Pancreas (tissue), 10 donors: ENCODE data around the gene ST7. TPM values are rescaled to one million over a fixed set of nuclear protein-coding genes. Genes with fewer than 3 reads are reported as not detected.

ENCODE experiments used
- ATAC-seq, 4 donors: fragments of 200-7000 bp; cut with Tn5 transposase; one replicate each; pipeline versions ENCODE4 v1.8.0 to v1.9.1; 2020; ENCODE audit warnings: mild to moderate bottlenecking in 4 of 4, moderate library complexity in 4 of 4
- DNase-seq, 6 donors: peaks; one replicate each; pipeline ENCODE4 v3.0.0-alpha.2; 2020
- FAIRE-seq: peaks from 2 replicates; lab custom pipeline; 2012; peaks lifted over from hg19 to GRCh38; lab: Jason Lieb, UNC
- H3K27ac ChIP-seq, 4 donors: fragments of 200-600 bp; sonication (generic); 1 replicate in 3 of 4; 2 replicates in 1 of 4; pipeline versions ENCODE4 v1.5.0 to v1.8.0; 2020
- H3K27me3 ChIP-seq, 4 donors: fragments of 200-600 bp; one replicate each; pipeline ENCODE4 v1.8.0; 2021
- H3K36me3 ChIP-seq, 3 donors: fragments of 200-600 bp; sonication (generic) in 1 of 3; one replicate each; pipeline versions ENCODE4 v1.5.0 to v1.8.0; 2020 to 2021
- H3K4me1 ChIP-seq, 3 donors: fragments of 200-600 bp; one replicate each; pipeline ENCODE4 v1.8.0; 2021
- H3K4me3 ChIP-seq, 4 donors: fragments of 200-600 bp; sonication (generic) in 2 of 4; one replicate each; pipeline versions ENCODE4 v1.5.0 to v1.8.0; 2020 to 2021
- H3K9me3 ChIP-seq, 4 donors: fragments of 200-600 bp; one replicate each; pipeline ENCODE4 v1.8.0; 2021
- CTCF ChIP-seq, 4 donors: fragments of 200-600 bp; sonication (generic) in 3 of 4; IDR thresholded peaks; one replicate each; pipeline versions ENCODE4 v1.5.0 to v1.8.0; 2021; ENCODE audit warnings: antibody characterized with exemption in 4 of 4
- WGBS, 2 donors: extraction: QIAGEN DNeasy Blood & Tissue Kit; methylation state at CpG; one replicate each; pipeline ENCODE4 v1.1.7; 2013; 5-methylcytosine and 5-hydroxymethylcytosine counted together
- intact Hi-C, 3 donors: fragments of 100-400 bp; cut with DNase I; formaldehyde crosslinking; loops; one replicate each; pipeline versions ENCODE4 v1.11.1 to v1.14.2; 2022
- polyA plus RNA-seq, 2 donors: library from polyadenylated mRNA; stranded (reverse); fragments of 200-250 nt; gene quantifications; one replicate each; pipeline ENCODE4 v1.2.3, GENCODE V29; 2013
- total RNA-seq, 6 donors: library from RNA; stranded (reverse); fragmentation: NEBNext Ultra II Directional in 4 of 6; extraction: Animal tissue kit (Norgen Biotek cat#: 25700) in 4 of 6; gene quantifications; one replicate each; pipeline versions ENCODE4 v1.2.1 to v1.2.4, GENCODE V29; 2021 to 2023
- donor health status: healthy with polysubstance abuse.
- donor health status: DM: no; HTN: no; CAD: no; lungs with moderate emphysema.
- donor health status: DM: no; HTN: no; CAD: no.
- donor health status: control.
- donor health status: control.
- donor health status: Bipolar disorder and iron deficiency.
- donor health status: DM: yes; HTN: yes; CAD: no.
- donor health status: DM: no; HTN: no; CAD: no.
- donor health status: DM: no; HTN: no; CAD: no.
- donor health status: DM: yes; HTN: yes; CAD: no.

ST7 gene
- total and polyA plus RNA-seq, 8 donors: 8.2 to 20.2 (median 17.1) TPM

GRCh38 chr7:117101026-117101425 lies 147.7 kb downstream of the ST7 start:
- no peak overlapping the region for H3K27ac ChIP-seq
- H3K4me1 ChIP-seq: peaks cover 0 to 6% (median 0%) of the 10 kb centered on the region in 3 donors
- intact Hi-C loops: no loop called here
- TF ChIP-seq CTCF (IDR thresholded peaks at IDR 0.05): no peak
- H3K36me3 ChIP-seq: no peaks in the 10 kb centered on the region
- 84 to 94% methylated on average over 2 of the region's 2 CpGs for WGBS, 2 donors
- DNase-seq: no peak
- H3K4me3 ChIP-seq: no peak overlapping the region
- H3K27me3 ChIP-seq: no peaks in the 10 kb centered on the region
- FAIRE-seq: no peak
- no peaks in the 10 kb centered on the region for H3K9me3 ChIP-seq
- ATAC-seq: no peak

- ATAC-seq (peak in 3 of 4 donors; percentile 18 to 51 (median 49)), DNase-seq (no peak), FAIRE-seq (no peak)
- WGBS, 2 donors: 67 to 72% methylated on average over 5 of the region's 5 CpGs
- H3K36me3 ChIP-seq: no peaks in the 10 kb centered on the region
- no peak for TF ChIP-seq CTCF (IDR thresholded peaks at IDR 0.05)
- no peak overlapping the region for H3K4me3 ChIP-seq
- intact Hi-C loops: no loop called here
- H3K27ac ChIP-seq: no peak overlapping the region
- H3K27me3 ChIP-seq: no peaks in the 10 kb centered on the region
- H3K4me1 ChIP-seq: peaks cover 3 to 18% (median 7%) of the 10 kb centered on the region in 3 donors
- H3K9me3 ChIP-seq: no peaks in the 10 kb centered on the region
Measured at GRCh38 chr7:117110480-117111315, 157.4 kb downstream of the ST7 start.

- Histone ChIP-seq H3K4me3 (no peak overlapping the region), H3K27ac (no peak overlapping the region), H3K9me3 (no peaks in the 10 kb centered on the region), H3K4me1 (peaks cover 3 to 18% (median 7%) of the 10 kb centered on the region in 3 donors), H3K27me3 (no peaks in the 10 kb centered on the region), H3K36me3 (no peaks in the 10 kb centered on the region)
- 42 to 57% methylated on average over 1 of the region's 1 CpG for WGBS, 2 donors
- ATAC-seq (no peak), DNase-seq (no peak), FAIRE-seq (no peak)
- intact Hi-C loops: no loop called here
- no peak for TF ChIP-seq CTCF (IDR thresholded peaks at IDR 0.05)
Measured at GRCh38 chr7:117111535-117111934, 158.2 kb downstream of the ST7 start.

- Histone ChIP-seq H3K27me3 (no peaks in the 10 kb centered on the region), H3K27ac (no peak overlapping the region), H3K4me3 (no peak overlapping the region), H3K4me1 (peaks cover 3 to 18% (median 7%) of the 10 kb centered on the region in 3 donors), H3K9me3 (no peaks in the 10 kb centered on the region), H3K36me3 (no peaks in the 10 kb centered on the region)
- no peak for FAIRE-seq
- intact Hi-C loops: no loop called here
- no peak for TF ChIP-seq CTCF (IDR thresholded peaks at IDR 0.05)
- WGBS, 2 donors: 90 to 95% methylated on average over 4 of the region's 4 CpGs
- no peak for DNase-seq
- ATAC-seq: no peak
Measured at GRCh38 chr7:117112640-117113039, 159.3 kb downstream of the ST7 start.

GRCh38 chr7:117113871-117114270 lies 160.6 kb downstream of the ST7 start:
- FAIRE-seq (no peak), ATAC-seq (peak in 3 of 4 donors; percentile 9 to 43 (median 23)), DNase-seq (no peak)

More at GRCh38 chr7:117113871-117114270, 160.6 kb downstream of the ST7 start:
- no peaks in the 10 kb centered on the region for H3K9me3 ChIP-seq
- TF ChIP-seq CTCF (IDR thresholded peaks at IDR 0.05): no peak
- H3K27me3 ChIP-seq: no peaks in the 10 kb centered on the region
- intact Hi-C loops: no loop called here
- WGBS, 2 donors: 42 to 44% methylated on average over 4 of the region's 4 CpGs
- peak overlapping the region in 2 of 4 donors; percentile 29 to 30 for H3K27ac ChIP-seq
- H3K4me1 ChIP-seq: peaks cover 3 to 18% (median 7%) of the 10 kb centered on the region in 3 donors
- H3K4me3 ChIP-seq: no peak overlapping the region
- no peaks in the 10 kb centered on the region for H3K36me3 ChIP-seq
